HepG2 (cell line): ENCODE measurements around the gene NTSR2. TPM values are rescaled to one million over a fixed set of nuclear protein-coding genes. Genes with fewer than 3 reads are reported as not detected.
A peak's percentile ranks its signal among the peaks of the same experiment; 100 is the strongest.

Experiments used
- BCL3 ChIP-seq: sonication (generic); formaldehyde crosslinking; IDR thresholded peaks from 2 replicates; pipeline ENCODE4 v1.5.1; 2020; ENCODE audit warnings: mild to moderate bottlenecking, missing genetic modification reagents, moderate library complexity
- CREB1 ChIP-seq, 2 experiments: fragments of 450-650 bp in 1 of 2; IDR thresholded peaks; 2 replicates each; pipeline ENCODE4 v1.6.1; 2016 to 2017; ENCODE audit warnings: control low read depth in 1 of 2, mild to moderate bottlenecking in 1 of 2, missing compliant biosample characterization in 1 of 2, missing genetic modification characterization in 1 of 2
- KDM3A ChIP-seq: IDR thresholded peaks from 2 replicates; pipeline ENCODE4 v1.6.1; 2018; ENCODE audit warnings: low read depth, missing compliant biosample characterization
- LRRFIP1 ChIP-seq: sonication (generic); formaldehyde crosslinking; conservative IDR thresholded peaks from 2 replicates; pipeline ENCODE4 v1.4.0; 2020; ENCODE audit warnings: missing genetic modification reagents
- MTF2 ChIP-seq: sonication (generic); formaldehyde crosslinking; IDR thresholded peaks from 2 replicates; pipeline ENCODE4 v1.5.0; 2020; ENCODE audit warnings: missing genetic modification reagents, borderline replicate concordance
- NFYC ChIP-seq: IDR thresholded peaks from 2 replicates; pipeline ENCODE4 v1.6.1; 2016; ENCODE audit warnings: missing genetic modification reagents, missing compliant biosample characterization
- RARA ChIP-seq: IDR thresholded peaks from 2 replicates; pipeline ENCODE4 v1.6.1; 2016; ENCODE audit warnings: missing genetic modification reagents, missing compliant biosample characterization
- ZBTB49 ChIP-seq: sonication (generic); formaldehyde crosslinking; IDR thresholded peaks from 2 replicates; pipeline ENCODE4 v1.4.0; 2020; ENCODE audit warnings: missing genetic modification reagents, borderline replicate concordance
- ZFP82 ChIP-seq: sonication (generic); formaldehyde crosslinking; IDR thresholded peaks from 2 replicates; pipeline ENCODE4 v1.5.1; 2020; ENCODE audit warnings: mild to moderate bottlenecking, missing genetic modification reagents, borderline replicate concordance
- ZNF256 ChIP-seq: sonication (generic); formaldehyde crosslinking; conservative IDR thresholded peaks from 2 replicates; pipeline ENCODE4 v1.4.0; 2020; ENCODE audit warnings: missing genetic modification reagents
- ZNF512B ChIP-seq: sonication (generic); formaldehyde crosslinking; IDR thresholded peaks from 2 replicates; pipeline ENCODE4 v1.5.1; 2020; ENCODE audit warnings: missing genetic modification reagents, mild to moderate bottlenecking, borderline replicate concordance
- ZNF672 ChIP-seq: sonication (generic); formaldehyde crosslinking; IDR thresholded peaks from 2 replicates; pipeline ENCODE4 v1.8.1; 2022; ENCODE audit warnings: missing genetic modification reagents
- ZNF687 ChIP-seq: sonication (generic); formaldehyde crosslinking; IDR thresholded peaks from 2 replicates; pipeline ENCODE4 v1.5.1; 2020; ENCODE audit warnings: mild to moderate bottlenecking, missing genetic modification reagents, moderate library complexity
- ZNF75D ChIP-seq: sonication (generic); formaldehyde crosslinking; IDR thresholded peaks from 2 replicates; pipeline ENCODE4 v1.8.1; 2023; ENCODE audit warnings: missing genetic modification reagents, mild to moderate bottlenecking, borderline replicate concordance
- ZNF776 ChIP-seq: sonication (generic); formaldehyde crosslinking; IDR thresholded peaks from 2 replicates; pipeline ENCODE4 v1.4.0; 2020; ENCODE audit warnings: mild to moderate bottlenecking, missing genetic modification reagents
- ZNF839 ChIP-seq: sonication (generic); formaldehyde crosslinking; IDR thresholded peaks from 2 replicates; pipeline ENCODE4 v1.4.0; 2020; ENCODE audit warnings: missing genetic modification reagents, mild to moderate bottlenecking, borderline replicate concordance
- polyA plus RNA-seq, 8 experiments: library from polyadenylated mRNA; depleted of rRNA in 3 of 8; stranded (reverse) in 7 of 8; unstranded in 1 of 8; fragments of >200 nt; fragmentation: Illumina TruSeq in 4 of 8; extraction: Trizol in 4 of 8; gene quantifications; 2 replicates each; pipeline versions ENCODE4 v1.2.1 to v1.2.3, GENCODE V29; 2011 to 2016; ENCODE audit warnings: low read depth in 4 of 8, missing spikeins in 1 of 8, mixed read lengths in 1 of 8; ENCODE audit not compliant: insufficient read depth in 1 of 8
- total RNA-seq, 5 experiments: library from RNA; depleted of rRNA; stranded (reverse); fragments of >200 nt; fragmentation: Illumina TruSeq; extraction: Trizol; gene quantifications; 2 replicates each; pipeline ENCODE4 v1.2.3, GENCODE V29; 2016; ENCODE audit warnings: low read depth in 1 of 5

NTSR2 gene
- total and polyA plus RNA-seq, 2 of the 13 experiments (the other 11 are each of a cell fraction or from before 2014, with no cell fraction given), result not detected

GRCh38 chr2:11656671-11657101, 13.3 kb downstream of the NTSR2 start (continued):
- TF ChIP-seq ZNF687 (CRISPR knock-in tag) (peak; percentile 58; the same call in 1 of the 2 replicates), NFYC (CRISPR knock-in tag) (no peak), ZNF776 (CRISPR knock-in tag) (no peak), ZNF672 (CRISPR knock-in tag) (no peak), RARA (0 out of 2 replicates have a peak, but pooled peaks have one; percentile 20), ZNF256 (CRISPR knock-in tag) (no peak), ZNF839 (CRISPR knock-in tag) (no peak), ZNF512B (CRISPR knock-in tag) (no peak), LRRFIP1 (CRISPR knock-in tag) (no peak), ZBTB49 (no peak), ZFP82 (CRISPR knock-in tag) (no peak), ZNF75D (CRISPR knock-in tag) (no peak), KDM3A (no peak), CREB1 (IDR thresholded peaks at IDR 0.05) (no peak), CREB1 (CRISPR knock-in tag; IDR thresholded peaks at IDR 0.05) (no peak), MTF2 (CRISPR knock-in tag) (no peak), BCL3 (CRISPR knock-in tag) (no peak)
